SK-N-SH (cell line): ENCODE results near the gene VMP1. TPM values are rescaled to one million over a fixed set of nuclear protein-coding genes. Genes with fewer than 3 reads are reported as not detected.

ENCODE experiments used
- CTCF ChIA-PET: fragments of 300-600, 350-600 bp; formaldehyde crosslinking; extraction: SDS; loops from one replicate; lab custom pipeline; 2021; lab: Yijun Ruan, JAX
- POLR2A ChIA-PET: fragments of 350-600 bp; sonication (Branson Sonifier 250); formaldehyde crosslinking; extraction: SDS; loops from one replicate; lab custom pipeline; 2020; ENCODE audit warnings: antibody characterized with exemption, inconsistent platforms; lab: Yijun Ruan, JAX
- DNase-seq: peaks from one replicate; pipeline ENCODE4 v3.0.0; 2012
- H2AFZ ChIP-seq: fragments of 200-600 bp; sonication (generic); 2 replicates; pipeline ENCODE4 v1.8.1; 2016; ENCODE audit warnings: antibody characterized with exemption, mild to moderate bottlenecking, low read depth
- H3F3A ChIP-seq: fragments of 200-600 bp; sonication (generic); replicated peaks from 2 replicates; pipeline ENCODE3; 2016; ENCODE audit warnings: antibody characterized with exemption, mild to moderate bottlenecking; ENCODE audit not compliant: insufficient read depth
- H3K27ac ChIP-seq, 2 experiments: fragments of 200-500 bp in 1 of 2; fragments of 200-600 bp in 1 of 2; sonication (Bioruptor generic) in 1 of 2; sonication (generic), shearing (Covaris generic) in 1 of 2; 2 replicates each; pipeline versions ENCODE4 v1.5.1 to v1.6.1; 2014 to 2016; ENCODE audit warnings: low read depth in 2 of 2, inconsistent platforms in 1 of 2, low read length in 1 of 2, mild to moderate bottlenecking in 1 of 2, mixed read lengths in 1 of 2
- H3K27me3 ChIP-seq: fragments of 200-600 bp; sonication (generic), shearing (Covaris generic); 2 replicates; pipeline ENCODE4 v1.6.1; 2016; ENCODE audit warnings: mixed run types; ENCODE audit not compliant: insufficient read depth
- H3K36me3 ChIP-seq, 2 experiments: fragments of 200-500 bp in 1 of 2; fragments of 200-600 bp in 1 of 2; sonication (Bioruptor generic) in 1 of 2; sonication (generic) in 1 of 2; replicated peaks in 1 of 2; 2 replicates each; pipeline versions ENCODE3 to v1.5.1; 2014 to 2016; ENCODE audit warnings: low read length in 1 of 2, mild to moderate bottlenecking in 1 of 2; ENCODE audit not compliant: insufficient read depth in 2 of 2, control insufficient read depth in 1 of 2
- H3K4me1 ChIP-seq, 2 experiments: fragments of 200-500 bp in 1 of 2; fragments of 200-600 bp in 1 of 2; sonication (Bioruptor generic) in 1 of 2; sonication (generic), shearing (Covaris generic) in 1 of 2; 2 replicates each; pipeline versions ENCODE4 v1.5.1 to v1.6.1; 2014 to 2016; ENCODE audit warnings: low read depth in 1 of 2, low read length in 1 of 2, mixed run types in 1 of 2; ENCODE audit not compliant: insufficient read depth in 2 of 2, control insufficient read depth in 1 of 2
- H3K4me2 ChIP-seq: fragments of 200-600 bp; sonication (generic), shearing (Covaris generic); 2 replicates; pipeline ENCODE4 v1.6.1; 2017; ENCODE audit warnings: mixed run types
- H3K4me3 ChIP-seq, 2 experiments: fragments of 200-500 bp in 1 of 2; fragments of 200-600 bp in 1 of 2; sonication (Bioruptor generic) in 1 of 2; sonication (generic), shearing (Covaris generic) in 1 of 2; 2 replicates each; pipeline versions ENCODE4 v1.5.1 to v1.8.1; 2014 to 2016; ENCODE audit warnings: low read depth in 2 of 2, inconsistent platforms in 1 of 2, low read length in 1 of 2, mild to moderate bottlenecking in 1 of 2, mixed read lengths in 1 of 2, moderate library complexity in 1 of 2
- H3K79me2 ChIP-seq: fragments of 200-600 bp; sonication (generic); 2 replicates; pipeline ENCODE4 v1.8.1; 2017; ENCODE audit warnings: mild to moderate bottlenecking; ENCODE audit not compliant: insufficient read depth
- H3K9ac ChIP-seq: fragments of 200-600 bp; sonication (generic); 2 replicates; pipeline ENCODE4 v1.6.1; 2017; ENCODE audit warnings: mixed run types
- H3K9me2 ChIP-seq: fragments of 200-600 bp; sonication (generic); 2 replicates; pipeline ENCODE4 v1.6.1; 2017; ENCODE audit warnings: mixed run types
- H3K9me3 ChIP-seq: fragments of 200-600 bp; sonication (generic); 2 replicates; pipeline ENCODE4 v1.6.1; 2017; ENCODE audit warnings: mixed run types, mild to moderate bottlenecking, moderate library complexity
- H4K20me1 ChIP-seq: fragments of 200-600 bp; sonication (generic); 2 replicates; pipeline ENCODE4 v1.6.1; 2017; ENCODE audit warnings: mild to moderate bottlenecking, mixed run types; ENCODE audit not compliant: insufficient read depth
- EZH2phosphoT487 ChIP-seq: fragments of 200-600 bp; sonication (generic); IDR thresholded peaks from 2 replicates; pipeline ENCODE4 v1.6.1; 2017; ENCODE audit warnings: low read depth, mixed run types, mild to moderate bottlenecking, antibody characterized with exemption, moderate library complexity, borderline replicate concordance
- FOXM1 ChIP-seq: IDR thresholded peaks from 2 replicates; pipeline ENCODE4 v1.4.0; 2012; ENCODE audit warnings: low read depth, mild to moderate bottlenecking
- GABPA ChIP-seq: IDR thresholded peaks from 2 replicates; pipeline ENCODE4 v1.4.0; 2012; ENCODE audit warnings: low read depth, mild to moderate bottlenecking
- GATA2 ChIP-seq: sonication (generic); formaldehyde crosslinking; IDR thresholded peaks from 2 replicates; pipeline ENCODE4 v1.5.0; 2020; ENCODE audit warnings: mild to moderate bottlenecking, missing genetic modification reagents
- JUND ChIP-seq: IDR thresholded peaks from 2 replicates; pipeline ENCODE4 v1.4.0; 2012
- POLR2AphosphoS5 ChIP-seq: IDR thresholded peaks from 2 replicates; pipeline ENCODE4 v1.6.1; 2012; ENCODE audit warnings: low read depth, low read length
- RCOR1 ChIP-seq: fragments of 150-350 bp; IDR thresholded peaks from 2 replicates; pipeline ENCODE4 v1.6.1; 2017; ENCODE audit warnings: antibody characterized with exemption, low read length
- SIN3A ChIP-seq: IDR thresholded peaks from 2 replicates; pipeline ENCODE4 v1.6.1; 2012; ENCODE audit warnings: low read depth, mild to moderate bottlenecking, low read length, moderate library complexity, borderline replicate concordance
- SMC3 ChIP-seq: IDR thresholded peaks from 2 replicates; pipeline ENCODE4 v1.6.1; 2012; ENCODE audit warnings: low read depth, low read length, improper control_type of control experiment
- TAF1 ChIP-seq: IDR thresholded peaks from 2 replicates; pipeline ENCODE4 v1.6.1; 2012; ENCODE audit warnings: low read depth, mild to moderate bottlenecking, low read length, moderate library complexity, borderline replicate concordance
- TCF12 ChIP-seq: IDR thresholded peaks from 2 replicates; pipeline ENCODE4 v1.4.0; 2012
- YY1 ChIP-seq: IDR thresholded peaks from 2 replicates; pipeline ENCODE4 v1.4.0; 2012; ENCODE audit warnings: low read depth, mild to moderate bottlenecking
- WGBS: methylation state at CpG from one replicate; pipeline ENCODE4 v1.1.6; 2017; ENCODE audit warnings: low lambda C conversion rate; 5-methylcytosine and 5-hydroxymethylcytosine counted together
- polyA plus RNA-seq, 3 experiments: library from polyadenylated mRNA; depleted of rRNA; stranded (reverse); fragments of >200 nt; gene quantifications; 2 replicates each; pipeline ENCODE4 v1.2.3, GENCODE V29; 2012
- TF ChIP-seq, protein P1 (sequence below): IDR thresholded peaks from 2 replicates; pipeline ENCODE4 v1.4.0; 2012; ENCODE audit warnings: low read depth, borderline replicate concordance
- TF ChIP-seq, protein P2 (sequence below): fragments of 150-350 bp; IDR thresholded peaks from 2 replicates; pipeline ENCODE4 v1.6.1; 2017; ENCODE audit warnings: antibody characterized with exemption, low read length, low read depth, borderline replicate concordance
- TF ChIP-seq, protein P3 (sequence below): fragments of 150-350 bp; IDR thresholded peaks from 2 replicates; pipeline ENCODE4 v1.6.1; 2016; ENCODE audit warnings: mild to moderate bottlenecking, low read depth, low read length
- TF ChIP-seq, protein P4 (sequence below): IDR thresholded peaks from 2 replicates; pipeline ENCODE4; 2012
- TF ChIP-seq, protein P5 (sequence below): fragments of 200-600 bp; sonication (generic); IDR thresholded peaks from 2 replicates; pipeline ENCODE4 v1.6.1; 2017; ENCODE audit warnings: antibody characterized with exemption, mild to moderate bottlenecking, moderate library complexity

The VMP1 gene
- polyA plus RNA-seq, 1 of the 3 experiments (the other 2 are of a cell fraction): 169 TPM

DNA sequence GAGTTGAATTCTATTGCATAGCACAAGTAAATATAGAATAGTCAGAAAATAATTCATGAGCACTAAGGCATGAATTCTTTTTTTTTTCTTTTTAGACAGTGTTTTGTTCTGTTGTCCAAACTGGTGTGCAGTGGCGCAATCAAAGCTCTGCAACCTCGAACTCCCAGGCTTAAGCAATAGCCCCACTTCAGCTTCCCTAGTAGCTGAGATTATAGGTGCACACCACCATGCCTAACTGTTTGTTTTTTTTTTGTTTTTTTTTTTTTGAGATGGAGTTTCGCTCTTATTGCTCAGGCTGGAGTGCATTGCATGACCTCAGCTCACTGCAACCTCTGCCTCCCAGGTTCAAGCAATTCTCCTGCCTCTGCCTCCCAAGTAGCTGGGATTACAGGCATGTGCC, 168.7 kb downstream of the VMP1 start:
- H3K27ac ChIP-seq: no peak overlapping the region

More for the DNA sequence above, 168.7 kb downstream of the VMP1 start:
- Histone ChIP-seq H4K20me1 (no peaks in the 10 kb centered on the region), H3K4me1 (no peaks in the 10 kb centered on the region), H3K36me3 (peaks cover 0 to 13% of the 10 kb centered on the region in 2 experiments), H3F3A (peaks cover 11% of the 10 kb centered on the region), H2AFZ (no peak overlapping the region), H3K9me3 (no peaks in the 10 kb centered on the region), H3K9ac (no peak overlapping the region), H3K79me2 (no peaks in the 10 kb centered on the region), H3K4me3 (no peak overlapping the region), H3K9me2 (no peaks in the 10 kb centered on the region), H3K4me2 (no peak overlapping the region), H3K27me3 (no peaks in the 10 kb centered on the region)
- TF ChIP-seq, protein P1, sequence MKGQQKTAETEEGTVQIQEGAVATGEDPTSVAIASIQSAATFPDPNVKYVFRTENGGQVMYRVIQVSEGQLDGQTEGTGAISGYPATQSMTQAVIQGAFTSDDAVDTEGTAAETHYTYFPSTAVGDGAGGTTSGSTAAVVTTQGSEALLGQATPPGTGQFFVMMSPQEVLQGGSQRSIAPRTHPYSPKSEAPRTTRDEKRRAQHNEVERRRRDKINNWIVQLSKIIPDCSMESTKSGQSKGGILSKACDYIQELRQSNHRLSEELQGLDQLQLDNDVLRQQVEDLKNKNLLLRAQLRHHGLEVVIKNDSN: no peak
- TF ChIP-seq YY1 (no peak), TAF1 (no peak), SIN3A (no peak), SMC3 (no peak), JUND (no peak), FOXM1 (no peak), POLR2AphosphoS5 (no peak), EZH2phosphoT487 (no peak), GATA2 (CRISPR knock-in tag) (no peak), RCOR1 (no peak), TCF12 (no peak), GABPA (no peak)
- TF ChIP-seq, protein P2, sequence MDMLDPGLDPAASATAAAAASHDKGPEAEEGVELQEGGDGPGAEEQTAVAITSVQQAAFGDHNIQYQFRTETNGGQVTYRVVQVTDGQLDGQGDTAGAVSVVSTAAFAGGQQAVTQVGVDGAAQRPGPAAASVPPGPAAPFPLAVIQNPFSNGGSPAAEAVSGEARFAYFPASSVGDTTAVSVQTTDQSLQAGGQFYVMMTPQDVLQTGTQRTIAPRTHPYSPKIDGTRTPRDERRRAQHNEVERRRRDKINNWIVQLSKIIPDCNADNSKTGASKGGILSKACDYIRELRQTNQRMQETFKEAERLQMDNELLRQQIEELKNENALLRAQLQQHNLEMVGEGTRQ: no peak
- TF ChIP-seq, protein P3, sequence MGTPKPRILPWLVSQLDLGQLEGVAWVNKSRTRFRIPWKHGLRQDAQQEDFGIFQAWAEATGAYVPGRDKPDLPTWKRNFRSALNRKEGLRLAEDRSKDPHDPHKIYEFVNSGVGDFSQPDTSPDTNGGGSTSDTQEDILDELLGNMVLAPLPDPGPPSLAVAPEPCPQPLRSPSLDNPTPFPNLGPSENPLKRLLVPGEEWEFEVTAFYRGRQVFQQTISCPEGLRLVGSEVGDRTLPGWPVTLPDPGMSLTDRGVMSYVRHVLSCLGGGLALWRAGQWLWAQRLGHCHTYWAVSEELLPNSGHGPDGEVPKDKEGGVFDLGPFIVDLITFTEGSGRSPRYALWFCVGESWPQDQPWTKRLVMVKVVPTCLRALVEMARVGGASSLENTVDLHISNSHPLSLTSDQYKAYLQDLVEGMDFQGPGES: no peak
- TF ChIP-seq, protein P4, sequence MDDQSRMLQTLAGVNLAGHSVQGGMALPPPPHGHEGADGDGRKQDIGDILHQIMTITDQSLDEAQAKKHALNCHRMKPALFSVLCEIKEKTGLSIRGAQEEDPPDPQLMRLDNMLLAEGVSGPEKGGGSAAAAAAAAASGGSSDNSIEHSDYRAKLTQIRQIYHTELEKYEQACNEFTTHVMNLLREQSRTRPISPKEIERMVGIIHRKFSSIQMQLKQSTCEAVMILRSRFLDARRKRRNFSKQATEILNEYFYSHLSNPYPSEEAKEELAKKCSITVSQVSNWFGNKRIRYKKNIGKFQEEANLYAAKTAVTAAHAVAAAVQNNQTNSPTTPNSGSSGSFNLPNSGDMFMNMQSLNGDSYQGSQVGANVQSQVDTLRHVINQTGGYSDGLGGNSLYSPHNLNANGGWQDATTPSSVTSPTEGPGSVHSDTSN: no peak
- TF ChIP-seq, protein P5, sequence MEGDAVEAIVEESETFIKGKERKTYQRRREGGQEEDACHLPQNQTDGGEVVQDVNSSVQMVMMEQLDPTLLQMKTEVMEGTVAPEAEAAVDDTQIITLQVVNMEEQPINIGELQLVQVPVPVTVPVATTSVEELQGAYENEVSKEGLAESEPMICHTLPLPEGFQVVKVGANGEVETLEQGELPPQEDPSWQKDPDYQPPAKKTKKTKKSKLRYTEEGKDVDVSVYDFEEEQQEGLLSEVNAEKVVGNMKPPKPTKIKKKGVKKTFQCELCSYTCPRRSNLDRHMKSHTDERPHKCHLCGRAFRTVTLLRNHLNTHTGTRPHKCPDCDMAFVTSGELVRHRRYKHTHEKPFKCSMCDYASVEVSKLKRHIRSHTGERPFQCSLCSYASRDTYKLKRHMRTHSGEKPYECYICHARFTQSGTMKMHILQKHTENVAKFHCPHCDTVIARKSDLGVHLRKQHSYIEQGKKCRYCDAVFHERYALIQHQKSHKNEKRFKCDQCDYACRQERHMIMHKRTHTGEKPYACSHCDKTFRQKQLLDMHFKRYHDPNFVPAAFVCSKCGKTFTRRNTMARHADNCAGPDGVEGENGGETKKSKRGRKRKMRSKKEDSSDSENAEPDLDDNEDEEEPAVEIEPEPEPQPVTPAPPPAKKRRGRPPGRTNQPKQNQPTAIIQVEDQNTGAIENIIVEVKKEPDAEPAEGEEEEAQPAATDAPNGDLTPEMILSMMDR: no peak
- POLR2A ChIA-PET: no interaction called here
- WGBS: 95% methylated on average over 3 of the region's 3 CpGs
- CTCF ChIA-PET: interaction anchor here (3.1 kb wide), 1 partner anchor 17 kb away, joined by 9 read pairs; no protein-coding TSS in a partner anchor
- no peak for DNase-seq
